Purkinje cell (primary cell): ENCODE measurements around the gene HDAC8. TPM values are rescaled to one million over a fixed set of nuclear protein-coding genes. Genes with fewer than 3 reads are reported as not detected.

ENCODE experiments used
- polyA plus RNA-seq: library from polyadenylated mRNA; unstranded; fragments of >200 nt; fragmentation: Nextera tagmentation; gene quantifications from 2 replicates; pipeline ENCODE4 v1.2.1, GENCODE V29; 2014

HDAC8 gene
- 22.1 and 29.0 TPM in 2 replicates for polyA plus RNA-seq

GRCh38 chrX:72572248-72573157 is at the start of gene HDAC8:
Gene HDAC8, minus strand, starts transcription at chrX:72572843. Its CDS starts 82 bp downstream, at chrX:72572761.

GRCh38 chrX:72305286-72306084 is 267.2 kb downstream of the HDAC8 start, which contains the start of gene CITED1:
Gene CITED1, minus strand, starts transcription at chrX:72305914. Its CDS starts 3,045 bp downstream, at chrX:72302869.

Other genes starting within 250 kb of the HDAC8 start
- gene PHKA1, start 141.5 kb upstream of the HDAC8 start, polyA plus RNA-seq, result 0.06 and 1.0 TPM in 2 replicates
- gene DMRTC1B, start 204.0 kb upstream of the HDAC8 start, polyA plus RNA-seq, result 11.2 and 19.2 TPM in 2 replicates
- gene FAM236B, start 209.8 kb upstream of the HDAC8 start, polyA plus RNA-seq, result not detected in 2 replicates
- not detected in 2 replicates for gene FAM236D, start 235.4 kb upstream of the HDAC8 start, polyA plus RNA-seq